A549 (cell line): ENCODE measurements around the gene SLC6A16. TPM values are rescaled to one million over a fixed set of nuclear protein-coding genes. Genes with fewer than 3 reads are reported as not detected.

Experiments
- ATAC-seq, 2 experiments: fragments of 200-7000 bp in 1 of 2; fragments of >200 bp in 1 of 2; cut with Nextera tagmentation in 1 of 2; cut with Tn5 transposase in 1 of 2; 3 replicates each; pipeline versions ENCODE4 v1.8.0 to v1.9.1; 2018 to 2020; ENCODE audit warnings: mild to moderate bottlenecking in 1 of 2, moderate library complexity in 1 of 2
- CTCF ChIA-PET: fragments of 300-600 bp; sonication (Branson Sonifier 250); formaldehyde crosslinking; extraction: SDS; loops from one replicate; lab custom pipeline; 2021; ENCODE audit warnings: antibody characterized with exemption, inconsistent platforms; lab: Yijun Ruan, JAX
- POLR2A ChIA-PET: fragments of 350-600 bp; formaldehyde crosslinking; extraction: SDS; loops from one replicate; lab custom pipeline; 2021; ENCODE audit warnings: antibody characterized with exemption, inconsistent platforms; lab: Yijun Ruan, JAX
- DNase-seq, 2 experiments: peaks; one replicate each; pipeline versions ENCODE4 v3.0.0 to v3.0.0-alpha.2; 2011 to 2016; ENCODE audit warnings: low read depth in 1 of 2, low spot score in 1 of 2
- FAIRE-seq: peaks from 2 replicates; lab custom pipeline; 2011; peaks lifted over from hg19 to GRCh38; lab: Jason Lieb, UNC
- H3K27ac ChIP-seq, 2 experiments: fragments of >200 bp; sonication (Bioruptor Twin); formaldehyde crosslinking; 3 replicates each; pipeline ENCODE4 v1.5.1; 2016 to 2017
- H3K4me1 ChIP-seq: fragments of >200 bp; sonication (Bioruptor Twin); formaldehyde crosslinking; 3 replicates; pipeline ENCODE4 v1.6.1; 2016
- H3K4me2 ChIP-seq: fragments of >200 bp; sonication (Bioruptor Twin); formaldehyde crosslinking; 3 replicates; pipeline ENCODE4 v1.6.1; 2016
- H3K4me3 ChIP-seq: fragments of >200 bp; sonication (Bioruptor Twin); formaldehyde crosslinking; 3 replicates; pipeline ENCODE4 v1.5.1; 2016
- H3K9me3 ChIP-seq: fragments of >200 bp; sonication (Bioruptor Twin); formaldehyde crosslinking; 3 replicates; pipeline ENCODE4 v1.6.1; 2016
- BHLHE40 ChIP-seq: IDR thresholded peaks from 2 replicates; pipeline ENCODE4 v1.6.1; 2012; ENCODE audit warnings: low read depth, low read length, inconsistent platforms
- CBX2 ChIP-seq: fragments of 200-600 bp; sonication (generic); IDR thresholded peaks from 2 replicates; pipeline ENCODE4 v1.6.1; 2016; ENCODE audit warnings: low read depth, mild to moderate bottlenecking, borderline replicate concordance
- CHD2 ChIP-seq: fragments of 150-350 bp; IDR thresholded peaks from 2 replicates; pipeline ENCODE4 v1.6.1; 2014; ENCODE audit warnings: low read length; ENCODE audit not compliant: partially characterized antibody
- EHF ChIP-seq: fragments of 250-450 bp; sonication (Bioruptor Pico); IDR thresholded peaks from 2 replicates; pipeline ENCODE4 v1.5.0; 2020; ENCODE audit warnings: mild to moderate bottlenecking
- EP300 ChIP-seq, 2 experiments: fragments of >200 bp; sonication (Bioruptor Twin); formaldehyde crosslinking; IDR thresholded peaks; 2 replicates in 1 of 2; 3 replicates in 1 of 2; pipeline ENCODE4 v1.6.1; 2016 to 2017
- ESRRA ChIP-seq: fragments of 150-350 bp; IDR thresholded peaks from 2 replicates; pipeline ENCODE4 v1.6.1; 2014; ENCODE audit warnings: mild to moderate bottlenecking, low read length, borderline replicate concordance
- FOSB ChIP-seq: fragments of 250-450 bp; sonication (Bioruptor Pico); IDR thresholded peaks from 2 replicates; pipeline ENCODE4 v1.5.0; 2020; ENCODE audit warnings: mild to moderate bottlenecking, moderate library complexity
- HDAC2 ChIP-seq: fragments of 200-600 bp; sonication (generic); IDR thresholded peaks from 2 replicates; pipeline ENCODE4 v1.6.1; 2016
- HOXA7 ChIP-seq: fragments of 250-450 bp; sonication (Bioruptor Pico); IDR thresholded peaks from 2 replicates; pipeline ENCODE4 v1.5.0; 2020; ENCODE audit warnings: mild to moderate bottlenecking, moderate library complexity
- JUN ChIP-seq, 2 experiments: fragments of >200 bp; sonication (Bioruptor Twin); formaldehyde crosslinking; IDR thresholded peaks; 2 replicates in 1 of 2; 3 replicates in 1 of 2; pipeline ENCODE4 v1.6.1; 2016 to 2017
- JUNB ChIP-seq: fragments of >200 bp; sonication (Bioruptor Twin); formaldehyde crosslinking; IDR thresholded peaks from 2 replicates; pipeline ENCODE4 v1.6.1; 2016
- MYC ChIP-seq: IDR thresholded peaks from 2 replicates; pipeline ENCODE4 v1.6.1; 2012; ENCODE audit warnings: mild to moderate bottlenecking, inconsistent platforms, low read length, improper control_type of control experiment, borderline replicate concordance
- NR3C1 ChIP-seq: fragments of >200 bp; sonication (Bioruptor Twin); formaldehyde crosslinking; IDR thresholded peaks from 3 replicates; pipeline ENCODE4 v1.6.1; 2017
- POLR2A ChIP-seq: IDR thresholded peaks from 2 replicates; pipeline ENCODE4 v1.6.1; 2012; ENCODE audit warnings: mild to moderate bottlenecking, low read length
- POLR2AphosphoS2 ChIP-seq: conservative IDR thresholded peaks from 2 replicates; pipeline ENCODE4 v1.6.1; 2012; ENCODE audit warnings: low read length, improper control_type of control experiment, inconsistent platforms
- RAD21 ChIP-seq, 2 experiments: fragments of >200 bp in 1 of 2; sonication (Bioruptor Twin) in 1 of 2; formaldehyde crosslinking in 1 of 2; IDR thresholded peaks in 1 of 2; conservative IDR thresholded peaks in 1 of 2; 2 replicates in 1 of 2; 3 replicates in 1 of 2; pipeline ENCODE4 v1.6.1; 2012 to 2018; ENCODE audit warnings: inconsistent platforms in 1 of 2
- RNF2 ChIP-seq: fragments of 200-600 bp; sonication (generic); IDR thresholded peaks from 2 replicates; pipeline ENCODE4 v1.6.1; 2016; ENCODE audit warnings: low read depth, mild to moderate bottlenecking, antibody characterized with exemption, moderate library complexity, borderline replicate concordance
- SMC3 ChIP-seq: fragments of >200 bp; sonication (Bioruptor Twin); formaldehyde crosslinking; IDR thresholded peaks from 3 replicates; pipeline ENCODE4 v1.6.1; 2018; ENCODE audit warnings: inconsistent platforms
- ZC3H11A ChIP-seq: fragments of 450-650 bp; IDR thresholded peaks from 2 replicates; pipeline ENCODE4 v1.6.1; 2014; ENCODE audit warnings: antibody characterized with exemption, mild to moderate bottlenecking
- ZFP36 ChIP-seq: fragments of 450-650 bp; IDR thresholded peaks from 2 replicates; pipeline ENCODE4 v1.6.1; 2014; ENCODE audit warnings: borderline replicate concordance; ENCODE audit not compliant: partially characterized antibody
- ZSCAN20 ChIP-seq: fragments of 250-450 bp; sonication (Bioruptor Pico); IDR thresholded peaks from 2 replicates; pipeline ENCODE4 v1.8.0; 2022; ENCODE audit warnings: mild to moderate bottlenecking, moderate library complexity
- WGBS: methylation state at CpG from one replicate; pipeline ENCODE4 v1.1.6; 2017; ENCODE audit errors: missing lambda C conversion rate; 5-methylcytosine and 5-hydroxymethylcytosine counted together
- polyA plus RNA-seq, 4 experiments: library from polyadenylated mRNA; depleted of rRNA in 3 of 4; stranded (reverse); fragments of >200 nt; fragmentation: RNase III in 1 of 4; extraction: RNeasy Plus Mini Kit Qiagen cat#74134 plus additional on column Dnase treatment in 1 of 4; gene quantifications; 2 replicates in 3 of 4; 3 replicates in 1 of 4; pipeline ENCODE4 v1.2.3, GENCODE V29; 2011 to 2017
- TF ChIP-seq, protein P1 (sequence below): fragments of 250-450 bp; sonication (Bioruptor Pico); IDR thresholded peaks from 2 replicates; pipeline ENCODE4 v1.5.0; 2020; ENCODE audit warnings: low read depth, mild to moderate bottlenecking, moderate library complexity
- TF ChIP-seq, protein P2 (sequence below): fragments of 200-600 bp; sonication (generic); IDR thresholded peaks from 2 replicates; pipeline ENCODE4 v1.6.1; 2016; ENCODE audit warnings: antibody characterized with exemption, mild to moderate bottlenecking, moderate library complexity
- TF ChIP-seq, protein P3 (sequence below): fragments of 250-450 bp; sonication (Bioruptor Pico); IDR thresholded peaks from 2 replicates; pipeline ENCODE4 v1.5.0; 2021; ENCODE audit warnings: mild to moderate bottlenecking, moderate library complexity, borderline replicate concordance
- TF ChIP-seq, protein P4 (sequence below): fragments of 150-350 bp; IDR thresholded peaks from 2 replicates; pipeline ENCODE4 v1.6.1; 2014; ENCODE audit warnings: low read depth, mild to moderate bottlenecking, low read length

Gene SLC6A16
- polyA plus RNA-seq, 2 of the 4 experiments (the other 2 are of a cell fraction) = 3.2 to 5.9 TPM

DNA sequence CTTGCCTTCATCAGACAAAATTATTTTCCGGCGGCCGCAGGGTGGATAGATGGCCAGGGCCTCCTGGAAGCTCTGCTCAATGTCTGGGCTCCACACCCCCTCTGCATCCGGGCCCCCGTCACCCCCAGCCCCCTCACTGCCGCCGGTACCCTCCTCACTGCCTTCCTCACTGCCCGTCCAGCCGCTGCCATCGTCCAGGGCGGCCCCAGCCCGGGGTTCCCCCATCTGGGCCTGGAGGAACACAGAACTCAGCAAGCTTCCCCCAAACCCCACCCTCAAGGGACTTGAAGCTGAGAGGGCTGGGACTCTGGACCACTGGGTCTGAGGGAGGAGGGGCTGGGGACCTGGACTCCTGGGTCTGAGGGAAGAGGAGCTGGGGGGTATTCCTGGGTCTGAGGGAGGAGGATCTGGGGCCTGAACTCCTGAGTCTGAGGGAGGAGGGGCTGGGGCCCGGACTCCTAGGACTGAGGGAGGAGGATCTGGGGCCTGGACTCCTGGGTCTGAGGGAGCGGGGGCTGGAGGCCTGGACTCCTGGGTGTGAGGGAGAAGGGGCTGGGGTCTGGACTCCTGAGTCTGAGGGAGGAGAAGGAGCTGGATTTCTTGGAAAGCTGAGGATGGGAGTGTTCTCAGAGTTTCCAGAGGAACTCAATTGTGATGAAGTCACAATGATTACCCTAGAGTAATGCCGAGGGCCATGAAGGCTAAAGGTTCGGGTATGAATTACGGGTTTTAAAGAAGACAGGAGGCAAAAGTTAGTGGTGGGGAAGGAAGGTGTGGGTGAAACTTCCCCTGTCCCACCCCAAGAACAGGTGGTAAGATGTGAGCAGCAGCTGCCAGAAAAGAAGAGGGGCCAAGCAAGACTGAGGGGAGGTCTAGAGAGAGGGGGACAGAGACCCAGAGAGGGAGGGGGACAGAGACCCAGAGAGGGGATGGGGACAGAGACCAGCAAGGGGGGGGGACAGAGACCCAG, 35.1 kb upstream of the SLC6A16 start (continued):
- no peak for TF ChIP-seq ZFP36
- TF ChIP-seq ZSCAN20 (CRISPR knock-in tag) = no peak

DNA sequence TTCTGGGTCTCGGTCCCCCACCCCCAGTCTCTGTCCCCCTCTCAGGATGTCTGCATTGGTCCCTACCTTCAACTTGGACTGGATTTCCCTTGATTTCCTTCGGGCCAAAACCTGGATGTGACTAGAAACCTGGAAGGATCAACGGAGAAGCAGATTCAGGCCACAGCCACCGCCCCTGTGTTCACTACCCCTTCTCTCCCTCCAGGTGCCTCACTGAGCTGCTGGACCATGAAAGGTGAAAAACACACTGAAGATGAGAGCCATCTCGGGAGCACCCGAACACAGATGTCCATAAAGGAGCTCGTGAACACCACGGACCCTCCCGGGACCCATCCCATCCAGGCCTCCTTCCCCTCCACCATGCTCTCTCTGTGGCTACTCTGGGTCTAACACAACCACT, 32.2 kb upstream of the SLC6A16 start:
- DNase-seq (no peak), FAIRE-seq (no peak), ATAC-seq (no peak)
- H3K4me1 ChIP-seq = peaks cover 13% of the 10 kb centered on the region; the same call in 2 of the 3 replicates
- CTCF ChIA-PET = interaction anchor here (1.0 kb wide), 1 partner anchor 56 kb away, joined by 3 read pairs; no protein-coding TSS in a partner anchor
- no peak overlapping the region for H3K4me2 ChIP-seq
- WGBS = 89% methylated on average over 9 of the region's 9 CpGs
- H3K9me3 ChIP-seq = no peaks in the 10 kb centered on the region
- no peak for TF ChIP-seq JUN (IDR thresholded peaks at IDR 0.05)
- TF ChIP-seq SMC3 = no peak
- no peak for TF ChIP-seq CBX2
- TF ChIP-seq FOSB = no peak
- TF ChIP-seq HOXA7 (CRISPR knock-in tag) = no peak
- TF ChIP-seq, protein P1, sequence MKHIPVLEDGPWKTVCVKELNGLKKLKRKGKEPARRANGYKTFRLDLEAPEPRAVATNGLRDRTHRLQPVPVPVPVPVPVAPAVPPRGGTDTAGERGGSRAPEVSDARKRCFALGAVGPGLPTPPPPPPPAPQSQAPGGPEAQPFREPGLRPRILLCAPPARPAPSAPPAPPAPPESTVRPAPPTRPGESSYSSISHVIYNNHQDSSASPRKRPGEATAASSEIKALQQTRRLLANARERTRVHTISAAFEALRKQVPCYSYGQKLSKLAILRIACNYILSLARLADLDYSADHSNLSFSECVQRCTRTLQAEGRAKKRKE = no peak
- H3K4me3 ChIP-seq = no peak overlapping the region
- H3K27ac ChIP-seq = no peak overlapping the region
- POLR2A ChIA-PET = no interaction called here

DNA sequence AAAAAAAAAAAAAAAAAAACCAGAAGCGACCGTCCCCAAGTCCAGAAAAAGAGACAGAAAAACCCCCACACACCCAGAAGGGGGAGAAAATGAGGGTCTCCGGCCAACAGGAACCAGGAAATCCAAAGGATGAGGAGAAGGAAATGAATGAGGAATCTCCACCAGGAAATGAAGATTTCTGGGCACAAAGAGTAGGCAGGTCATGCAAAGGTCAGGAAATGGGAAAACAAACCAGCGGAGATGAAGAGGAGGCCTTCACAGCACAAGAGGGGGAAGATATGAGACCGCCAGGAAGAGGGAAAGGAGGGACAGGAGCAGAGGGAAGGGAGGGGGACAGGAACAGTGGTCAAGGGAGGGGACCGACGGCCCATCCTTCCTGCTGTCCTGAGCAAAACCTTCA, 31.4 kb upstream of the SLC6A16 start:
- 86% methylated on average over 7 of the region's 7 CpGs for WGBS
- ChIA-PET POLR2A (no interaction called here), CTCF (no interaction called here)
- TF ChIP-seq, protein P2, sequence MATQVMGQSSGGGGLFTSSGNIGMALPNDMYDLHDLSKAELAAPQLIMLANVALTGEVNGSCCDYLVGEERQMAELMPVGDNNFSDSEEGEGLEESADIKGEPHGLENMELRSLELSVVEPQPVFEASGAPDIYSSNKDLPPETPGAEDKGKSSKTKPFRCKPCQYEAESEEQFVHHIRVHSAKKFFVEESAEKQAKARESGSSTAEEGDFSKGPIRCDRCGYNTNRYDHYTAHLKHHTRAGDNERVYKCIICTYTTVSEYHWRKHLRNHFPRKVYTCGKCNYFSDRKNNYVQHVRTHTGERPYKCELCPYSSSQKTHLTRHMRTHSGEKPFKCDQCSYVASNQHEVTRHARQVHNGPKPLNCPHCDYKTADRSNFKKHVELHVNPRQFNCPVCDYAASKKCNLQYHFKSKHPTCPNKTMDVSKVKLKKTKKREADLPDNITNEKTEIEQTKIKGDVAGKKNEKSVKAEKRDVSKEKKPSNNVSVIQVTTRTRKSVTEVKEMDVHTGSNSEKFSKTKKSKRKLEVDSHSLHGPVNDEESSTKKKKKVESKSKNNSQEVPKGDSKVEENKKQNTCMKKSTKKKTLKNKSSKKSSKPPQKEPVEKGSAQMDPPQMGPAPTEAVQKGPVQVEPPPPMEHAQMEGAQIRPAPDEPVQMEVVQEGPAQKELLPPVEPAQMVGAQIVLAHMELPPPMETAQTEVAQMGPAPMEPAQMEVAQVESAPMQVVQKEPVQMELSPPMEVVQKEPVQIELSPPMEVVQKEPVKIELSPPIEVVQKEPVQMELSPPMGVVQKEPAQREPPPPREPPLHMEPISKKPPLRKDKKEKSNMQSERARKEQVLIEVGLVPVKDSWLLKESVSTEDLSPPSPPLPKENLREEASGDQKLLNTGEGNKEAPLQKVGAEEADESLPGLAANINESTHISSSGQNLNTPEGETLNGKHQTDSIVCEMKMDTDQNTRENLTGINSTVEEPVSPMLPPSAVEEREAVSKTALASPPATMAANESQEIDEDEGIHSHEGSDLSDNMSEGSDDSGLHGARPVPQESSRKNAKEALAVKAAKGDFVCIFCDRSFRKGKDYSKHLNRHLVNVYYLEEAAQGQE = no peak
- no peak for TF ChIP-seq EP300 (IDR thresholded peaks at IDR 0.05)
- no peak for TF ChIP-seq POLR2AphosphoS2
- no peak for TF ChIP-seq HDAC2
- TF ChIP-seq POLR2A = no peak
- no peak for TF ChIP-seq JUNB
- TF ChIP-seq RNF2 = no peak
- H3K9me3 ChIP-seq = no peaks in the 10 kb centered on the region
- no peak overlapping the region for H3K4me2 ChIP-seq
- H3K27ac ChIP-seq = no peak overlapping the region
- FAIRE-seq (no peak), ATAC-seq (no peak), DNase-seq (no peak)
- H3K4me1 ChIP-seq = peaks cover 13% of the 10 kb centered on the region; the same call in 2 of the 3 replicates
- H3K4me3 ChIP-seq = no peak overlapping the region

DNA sequence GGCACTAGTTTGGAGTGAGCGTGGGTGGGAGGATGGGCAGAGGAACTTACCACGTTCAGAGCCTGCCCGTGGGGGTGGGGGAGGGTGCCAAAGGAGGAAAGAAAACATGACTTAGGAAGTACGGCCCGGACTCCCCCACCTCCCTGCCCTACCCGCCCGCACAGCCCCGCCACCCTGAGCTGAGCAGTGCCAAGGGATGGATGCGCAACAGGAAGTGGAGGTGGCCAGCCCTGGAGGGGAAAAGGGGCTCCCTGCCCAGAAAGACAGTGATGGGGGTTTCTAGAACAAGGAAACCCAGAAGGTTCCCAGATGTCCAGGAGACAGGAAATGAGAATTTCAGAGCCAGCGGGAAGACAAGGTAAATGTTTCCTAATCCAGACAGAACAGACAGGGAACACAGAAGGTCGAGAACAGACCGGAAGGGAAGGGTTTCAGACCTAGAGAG, 30.9 kb upstream of the SLC6A16 start:
- no peak for DNase-seq
- POLR2A ChIA-PET = no interaction called here
- Histone ChIP-seq H3K4me2 (no peak overlapping the region), H3K9me3 (no peaks in the 10 kb centered on the region), H3K27ac (peak overlapping the region in 1 of 2 experiments; percentile 12; a peak in 1 of 6 replicates), H3K4me3 (no peak overlapping the region), H3K4me1 (peaks cover 9% of the 10 kb centered on the region; the same call in 2 of the 3 replicates)
- ATAC-seq = no peak
- FAIRE-seq = no peak
- WGBS = 82% methylated on average over 11 of the region's 12 CpGs
- CTCF ChIA-PET = interaction anchor here (1.4 kb wide), 1 partner anchor 23 kb away, joined by 3 read pairs; no protein-coding TSS in a partner anchor
- TF ChIP-seq, protein P3, sequence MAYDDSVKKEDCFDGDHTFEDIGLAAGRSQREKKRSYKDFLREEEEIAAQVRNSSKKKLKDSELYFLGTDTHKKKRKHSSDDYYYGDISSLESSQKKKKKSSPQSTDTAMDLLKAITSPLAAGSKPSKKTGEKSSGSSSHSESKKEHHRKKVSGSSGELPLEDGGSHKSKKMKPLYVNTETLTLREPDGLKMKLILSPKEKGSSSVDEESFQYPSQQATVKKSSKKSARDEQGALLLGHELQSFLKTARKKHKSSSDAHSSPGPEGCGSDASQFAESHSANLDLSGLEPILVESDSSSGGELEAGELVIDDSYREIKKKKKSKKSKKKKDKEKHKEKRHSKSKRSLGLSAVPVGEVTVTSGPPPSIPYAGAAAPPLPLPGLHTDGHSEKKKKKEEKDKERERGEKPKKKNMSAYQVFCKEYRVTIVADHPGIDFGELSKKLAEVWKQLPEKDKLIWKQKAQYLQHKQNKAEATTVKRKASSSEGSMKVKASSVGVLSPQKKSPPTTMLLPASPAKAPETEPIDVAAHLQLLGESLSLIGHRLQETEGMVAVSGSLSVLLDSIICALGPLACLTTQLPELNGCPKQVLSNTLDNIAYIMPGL (CRISPR knock-in tag) = no peak
- no peak for TF ChIP-seq NR3C1
- no peak for TF ChIP-seq ZC3H11A
- no peak for TF ChIP-seq BHLHE40
- TF ChIP-seq, protein P4, sequence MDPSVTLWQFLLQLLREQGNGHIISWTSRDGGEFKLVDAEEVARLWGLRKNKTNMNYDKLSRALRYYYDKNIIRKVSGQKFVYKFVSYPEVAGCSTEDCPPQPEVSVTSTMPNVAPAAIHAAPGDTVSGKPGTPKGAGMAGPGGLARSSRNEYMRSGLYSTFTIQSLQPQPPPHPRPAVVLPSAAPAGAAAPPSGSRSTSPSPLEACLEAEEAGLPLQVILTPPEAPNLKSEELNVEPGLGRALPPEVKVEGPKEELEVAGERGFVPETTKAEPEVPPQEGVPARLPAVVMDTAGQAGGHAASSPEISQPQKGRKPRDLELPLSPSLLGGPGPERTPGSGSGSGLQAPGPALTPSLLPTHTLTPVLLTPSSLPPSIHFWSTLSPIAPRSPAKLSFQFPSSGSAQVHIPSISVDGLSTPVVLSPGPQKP = no peak
- no peak for TF ChIP-seq CHD2
- no peak for TF ChIP-seq MYC
- TF ChIP-seq ESRRA = no peak
- no peak for TF ChIP-seq ZFP36
- no peak for TF ChIP-seq RAD21 (conservative IDR thresholded peaks at IDR 0.05 in 1 of 2, IDR thresholded peaks at IDR 0.05 in 1 of 2)
- no peak for TF ChIP-seq EHF (CRISPR knock-in tag)
